Ectodermal cell (in vitro differentiated cells): ENCODE data around the gene TRIO.
"Not testable (repeated sequence)": the region's sequence is repeated elsewhere in the genome, so short reads cannot be mapped to it uniquely, and the experiment has no call there.

Experiments
- H3K27ac ChIP-seq: 2 replicates; pipeline ENCODE4 v1.7.0; 2013; ENCODE audit warnings: mild to moderate bottlenecking, low read depth, low read length; ENCODE audit not compliant: insufficient read depth, poor library complexity, severe bottlenecking
- H3K27me3 ChIP-seq: 2 replicates; pipeline ENCODE4 v1.7.0; 2013; ENCODE audit warnings: mild to moderate bottlenecking, low read length; ENCODE audit not compliant: insufficient read depth, control insufficient read depth, poor library complexity, severe bottlenecking
- H3K36me3 ChIP-seq: one replicate; pipeline ENCODE4 v1.7.0; 2013; ENCODE audit warnings: low read length; ENCODE audit not compliant: control insufficient read depth, insufficient read depth
- H3K4me1 ChIP-seq: one replicate; pipeline ENCODE4 v1.7.0; 2013; ENCODE audit warnings: low read length; ENCODE audit not compliant: control insufficient read depth, insufficient read depth
- H3K4me3 ChIP-seq: 2 replicates; pipeline ENCODE4 v1.7.0; 2013; ENCODE audit warnings: low read depth, low read length, control low read depth; ENCODE audit not compliant: insufficient read depth
- H3K9me3 ChIP-seq: 2 replicates; pipeline ENCODE4 v1.7.0; 2013; ENCODE audit warnings: mild to moderate bottlenecking, low read length, moderate library complexity; ENCODE audit not compliant: control insufficient read depth
- whole genome bisulfite sequencing, 2 experiments: methylation state at CpG; one replicate each; pipeline ENCODE4 v1.1.7; 2013; ENCODE audit warnings: missing lambda C conversion rate in 2 of 2; 5-methylcytosine and 5-hydroxymethylcytosine counted together

The TRIO gene

GRCh38 chr5:14197056-14197455 is 53.9 kb downstream of the TRIO start:
- Histone ChIP-seq H3K4me3 (no peak overlapping the region), H3K27me3 (no peaks in the 10 kb centered on the region), H3K4me1 (no peaks in the 10 kb centered on the region), H3K36me3 (no peaks in the 10 kb centered on the region), H3K9me3 (no peaks in the 10 kb centered on the region), H3K27ac (no peak overlapping the region)
- WGBS, 2 experiments = 63 to 75% methylated on average over 5 of the region's 5 CpGs

GRCh38 chr5:14199902-14200301 is 56.8 kb downstream of the TRIO start:
- H3K4me1 ChIP-seq = peaks cover 3% of the 10 kb centered on the region
- no peaks in the 10 kb centered on the region for H3K9me3 ChIP-seq
- no peak overlapping the region for H3K4me3 ChIP-seq
- 91% methylated on average over 6 of the region's 6 CpGs for WGBS, 2 experiments
- H3K36me3 ChIP-seq = no peaks in the 10 kb centered on the region
- H3K27ac ChIP-seq = no peak overlapping the region
- no peaks in the 10 kb centered on the region for H3K27me3 ChIP-seq

GRCh38 chr5:14200312-14200990 is 57.3 kb downstream of the TRIO start:
- Histone ChIP-seq H3K36me3 (no peaks in the 10 kb centered on the region), H3K27ac (no peak overlapping the region), H3K9me3 (no peaks in the 10 kb centered on the region), H3K27me3 (no peaks in the 10 kb centered on the region), H3K4me3 (no peak overlapping the region), H3K4me1 (peaks cover 3% of the 10 kb centered on the region)
- 94 to 95% methylated on average over 11 of the region's 11 CpGs for WGBS, 2 experiments

- H3K9me3 ChIP-seq = no peaks in the 10 kb centered on the region
- 96% methylated on average over 3 of the region's 7 CpGs for WGBS, 2 experiments
- no peak overlapping the region for H3K27ac ChIP-seq
- H3K27me3 ChIP-seq = no peaks in the 10 kb centered on the region
- peaks cover 3% of the 10 kb centered on the region for H3K4me1 ChIP-seq
- no peaks in the 10 kb centered on the region for H3K36me3 ChIP-seq
- no peak overlapping the region for H3K4me3 ChIP-seq
Measured at GRCh38 chr5:14201325-14202045, 58.3 kb downstream of the TRIO start.

- no peak overlapping the region for H3K27ac ChIP-seq
- H3K4me1 ChIP-seq = peaks cover 3% of the 10 kb centered on the region
Measured at GRCh38 chr5:14202462-14202861, 59.3 kb downstream of the TRIO start.

GRCh38 chr5:14204011-14204670 is 61.0 kb downstream of the TRIO start:
- Histone ChIP-seq H3K4me3 (no peak overlapping the region), H3K4me1 (peaks cover 3% of the 10 kb centered on the region), H3K27ac (no peak overlapping the region), H3K9me3 (no peaks in the 10 kb centered on the region), H3K36me3 (no peaks in the 10 kb centered on the region), H3K27me3 (no peaks in the 10 kb centered on the region)
- 82 to 88% methylated on average over 6 of the region's 6 CpGs for WGBS, 2 experiments

More at GRCh38 chr5:14202462-14202861, 59.3 kb downstream of the TRIO start:
- no peaks in the 10 kb centered on the region for H3K36me3 ChIP-seq
- H3K9me3 ChIP-seq = no peaks in the 10 kb centered on the region
- H3K4me3 ChIP-seq = no peak overlapping the region
- WGBS, 2 experiments = 93 to 95% methylated on average over 6 of the region's 6 CpGs
- H3K27me3 ChIP-seq = no peaks in the 10 kb centered on the region

GRCh38 chr5:14204785-14205321 is 61.7 kb downstream of the TRIO start:
- H3K27ac ChIP-seq = no peak overlapping the region
- H3K9me3 ChIP-seq = no peaks in the 10 kb centered on the region
- H3K27me3 ChIP-seq = no peaks in the 10 kb centered on the region
- H3K4me3 ChIP-seq = no peak overlapping the region
- no peaks in the 10 kb centered on the region for H3K36me3 ChIP-seq
- H3K4me1 ChIP-seq = peaks cover 3% of the 10 kb centered on the region
- 68 to 72% methylated on average over 8 to 9 of the region's 9 CpGs for WGBS, 2 experiments

- no peak overlapping the region for H3K4me3 ChIP-seq
- no peaks in the 10 kb centered on the region for H3K27me3 ChIP-seq
- H3K36me3 ChIP-seq = no peaks in the 10 kb centered on the region
- WGBS, 2 experiments = 95 to 97% methylated on average over 10 of the region's 11 CpGs
- no peaks in the 10 kb centered on the region for H3K9me3 ChIP-seq
- H3K27ac ChIP-seq = no peak overlapping the region
- H3K4me1 ChIP-seq = peaks cover 3% of the 10 kb centered on the region
Measured at GRCh38 chr5:14206028-14206725, 63.0 kb downstream of the TRIO start.

GRCh38 chr5:14207428-14207827 is 64.3 kb downstream of the TRIO start:
- not testable (repeated sequence) for H3K9me3 ChIP-seq, H3K4me3 ChIP-seq, H3K4me1 ChIP-seq, H3K36me3 ChIP-seq, H3K27me3 ChIP-seq, H3K27ac ChIP-seq
- 84 to 89% methylated on average over 2 of the region's 3 CpGs for WGBS, 2 experiments
